BE2C (cell line): ENCODE measurements around the gene IKZF5.

ENCODE experiments used
- DNase-seq: peaks from one replicate; pipeline ENCODE4 v3.0.0-alpha.2; 2020
- H3K27me3 ChIP-seq: fragments of 250-450 bp; sonication (Bioruptor Pico); 2 replicates; pipeline ENCODE4 v1.5.1; 2020; ENCODE audit warnings: mild to moderate bottlenecking
- H3K36me3 ChIP-seq: fragments of 250-450 bp; sonication (Bioruptor Pico); 2 replicates; pipeline ENCODE4 v1.5.1; 2020; ENCODE audit warnings: mild to moderate bottlenecking
- H3K4me1 ChIP-seq: fragments of 250-450 bp; sonication (Bioruptor Pico); 2 replicates; pipeline ENCODE4 v1.5.1; 2020
- H3K4me3 ChIP-seq: 2 replicates; pipeline ENCODE4 v1.5.1; 2011; ENCODE audit warnings: low read depth, low read length
- H3K9me3 ChIP-seq: fragments of 250-450 bp; sonication (Bioruptor Pico); 2 replicates; pipeline ENCODE4 v1.5.1; 2020
- TF ChIP-seq, protein P1 (sequence below): IDR thresholded peaks from 2 replicates; pipeline ENCODE4 v1.5.1; 2012; ENCODE audit warnings: mild to moderate bottlenecking, low read depth, low read length

Gene IKZF5

DNA sequence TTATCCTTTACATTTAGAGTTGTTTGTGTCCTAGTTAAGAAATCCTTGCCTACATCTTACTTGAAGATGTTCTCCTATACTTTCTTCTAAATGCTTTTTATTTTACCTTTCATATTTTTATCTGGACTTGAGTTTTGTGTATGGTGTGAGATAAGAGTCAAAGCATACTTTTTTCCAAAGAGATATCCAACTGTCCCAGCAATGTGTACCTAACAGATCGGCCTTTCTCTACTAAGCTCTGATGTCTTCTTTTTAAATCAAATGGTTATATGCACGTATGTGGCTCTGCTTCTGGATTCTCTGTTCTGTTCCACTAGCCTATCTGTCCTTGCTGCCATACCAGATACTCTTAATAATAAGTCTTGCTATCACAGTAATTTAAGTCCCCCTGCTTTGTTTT lies 7.2 kb downstream of the IKZF5 start:
- peaks cover 4% of the 10 kb centered on the region for H3K36me3 ChIP-seq

DNA sequence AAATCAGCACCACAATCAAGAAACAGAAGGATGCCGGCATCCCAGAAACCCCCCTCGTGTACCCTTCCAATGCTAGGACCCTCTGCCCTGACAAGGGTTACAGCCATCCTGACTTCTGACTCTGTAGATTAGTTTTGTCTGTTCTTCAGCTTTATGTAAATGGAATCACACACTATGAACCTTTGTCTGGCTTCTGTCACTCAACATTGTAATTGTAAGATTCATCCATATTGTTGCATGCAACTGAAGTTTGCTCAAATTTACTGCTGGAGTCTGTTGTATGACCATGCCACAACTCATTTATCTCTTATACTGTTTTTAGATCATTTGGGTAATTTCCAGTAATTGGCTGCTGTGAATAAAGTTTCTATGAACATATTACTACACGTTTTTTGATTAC lies 8.4 kb downstream of the IKZF5 start:
- Histone ChIP-seq H3K36me3 (peaks cover 10% of the 10 kb centered on the region), H3K27me3 (no peaks in the 10 kb centered on the region), H3K4me3 (no peak overlapping the region), H3K4me1 (no peaks in the 10 kb centered on the region; the same call in 1 of the 2 replicates), H3K9me3 (no peaks in the 10 kb centered on the region)
- DNase-seq: no peak
- TF ChIP-seq, protein P1, sequence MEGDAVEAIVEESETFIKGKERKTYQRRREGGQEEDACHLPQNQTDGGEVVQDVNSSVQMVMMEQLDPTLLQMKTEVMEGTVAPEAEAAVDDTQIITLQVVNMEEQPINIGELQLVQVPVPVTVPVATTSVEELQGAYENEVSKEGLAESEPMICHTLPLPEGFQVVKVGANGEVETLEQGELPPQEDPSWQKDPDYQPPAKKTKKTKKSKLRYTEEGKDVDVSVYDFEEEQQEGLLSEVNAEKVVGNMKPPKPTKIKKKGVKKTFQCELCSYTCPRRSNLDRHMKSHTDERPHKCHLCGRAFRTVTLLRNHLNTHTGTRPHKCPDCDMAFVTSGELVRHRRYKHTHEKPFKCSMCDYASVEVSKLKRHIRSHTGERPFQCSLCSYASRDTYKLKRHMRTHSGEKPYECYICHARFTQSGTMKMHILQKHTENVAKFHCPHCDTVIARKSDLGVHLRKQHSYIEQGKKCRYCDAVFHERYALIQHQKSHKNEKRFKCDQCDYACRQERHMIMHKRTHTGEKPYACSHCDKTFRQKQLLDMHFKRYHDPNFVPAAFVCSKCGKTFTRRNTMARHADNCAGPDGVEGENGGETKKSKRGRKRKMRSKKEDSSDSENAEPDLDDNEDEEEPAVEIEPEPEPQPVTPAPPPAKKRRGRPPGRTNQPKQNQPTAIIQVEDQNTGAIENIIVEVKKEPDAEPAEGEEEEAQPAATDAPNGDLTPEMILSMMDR: no peak

More for the DNA sequence above, 7.2 kb downstream of the IKZF5 start:
- no peak for DNase-seq
- H3K9me3 ChIP-seq: no peaks in the 10 kb centered on the region
- H3K27me3 ChIP-seq: no peaks in the 10 kb centered on the region
- no peaks in the 10 kb centered on the region; the same call in 1 of the 2 replicates for H3K4me1 ChIP-seq
- TF ChIP-seq, protein P1: no peak
- H3K4me3 ChIP-seq: no peak overlapping the region

DNA sequence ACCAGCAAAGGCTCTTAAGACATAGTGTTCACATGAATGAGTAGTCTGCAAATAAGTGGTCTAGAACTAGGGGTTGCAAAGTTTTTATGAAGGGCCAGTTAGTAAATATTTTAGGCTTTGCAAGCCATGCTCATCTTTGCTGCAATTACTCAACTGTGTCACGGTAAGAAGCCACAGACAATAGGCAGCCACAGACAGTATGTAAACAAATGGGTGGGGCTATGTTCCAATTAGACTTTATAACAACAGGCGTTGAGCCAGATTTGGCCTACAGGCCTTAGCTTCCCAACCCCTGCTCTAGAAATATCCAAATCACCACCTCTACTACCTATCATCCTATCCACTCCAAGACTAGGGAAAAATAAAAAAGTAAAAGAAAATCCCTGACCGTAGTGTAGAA lies 9.2 kb downstream of the IKZF5 start:
- H3K36me3 ChIP-seq: peaks cover 13% of the 10 kb centered on the region
- H3K4me3 ChIP-seq: no peak overlapping the region
- no peaks in the 10 kb centered on the region; the same call in 1 of the 2 replicates for H3K4me1 ChIP-seq
- no peak for DNase-seq
- TF ChIP-seq, protein P1: no peak
- no peaks in the 10 kb centered on the region for H3K9me3 ChIP-seq
- no peaks in the 10 kb centered on the region for H3K27me3 ChIP-seq

DNA sequence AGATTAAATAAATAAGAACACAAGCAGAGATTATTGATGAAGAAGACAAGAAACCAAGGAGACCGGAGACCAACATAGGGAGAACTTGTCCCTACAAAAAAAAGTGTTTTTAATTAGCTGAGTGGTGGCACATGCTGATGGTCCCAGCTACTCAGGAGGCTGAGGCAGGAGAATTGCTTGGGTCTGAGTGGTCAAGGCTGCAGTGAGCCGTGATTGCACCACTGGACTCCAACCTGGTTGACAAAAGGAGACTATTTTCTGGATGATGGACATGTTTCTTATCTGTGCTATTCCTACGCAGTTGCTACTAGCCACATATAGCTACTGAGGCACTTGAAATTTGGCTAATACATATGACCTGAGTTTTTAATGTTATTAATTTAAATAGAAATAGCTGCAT lies 9.7 kb downstream of the IKZF5 start:
- H3K9me3 ChIP-seq: no peaks in the 10 kb centered on the region
- TF ChIP-seq, protein P1: no peak
- no peaks in the 10 kb centered on the region; the same call in 1 of the 2 replicates for H3K4me1 ChIP-seq
- no peak overlapping the region for H3K4me3 ChIP-seq
- H3K27me3 ChIP-seq: no peaks in the 10 kb centered on the region
- no peak for DNase-seq
- H3K36me3 ChIP-seq: peaks cover 17% of the 10 kb centered on the region

DNA sequence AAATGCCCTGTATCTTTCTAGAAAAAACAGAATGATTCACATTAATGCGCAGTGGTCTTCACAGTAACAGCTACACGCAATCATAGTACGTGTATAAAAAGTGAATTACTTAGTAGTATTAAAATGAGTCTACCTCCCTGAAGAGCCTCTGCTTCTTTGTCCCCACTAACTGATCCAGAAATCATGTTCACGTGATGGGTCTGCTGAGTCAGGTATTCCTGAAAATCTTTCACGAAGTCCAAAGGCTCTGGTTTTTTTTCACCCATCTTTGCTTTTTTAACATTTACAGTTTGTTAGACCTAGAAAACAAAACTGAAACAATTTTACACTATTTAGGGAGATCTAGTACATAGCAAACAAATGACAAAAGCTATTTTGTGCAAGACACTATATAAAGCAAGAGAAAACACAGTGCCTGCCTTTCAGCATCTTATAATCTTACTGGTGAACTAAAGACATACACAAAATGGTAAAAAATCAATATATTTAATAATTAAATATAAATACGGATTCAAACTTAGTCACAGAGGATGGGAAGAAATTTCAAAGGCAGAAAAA lies 10.2 kb downstream of the IKZF5 start:
- TF ChIP-seq, protein P1: no peak
- no peaks in the 10 kb centered on the region for H3K27me3 ChIP-seq
- H3K4me3 ChIP-seq: no peak overlapping the region
- H3K4me1 ChIP-seq: no peaks in the 10 kb centered on the region; the same call in 1 of the 2 replicates
- H3K9me3 ChIP-seq: no peaks in the 10 kb centered on the region
- H3K36me3 ChIP-seq: peaks cover 18% of the 10 kb centered on the region
- no peak for DNase-seq

DNA sequence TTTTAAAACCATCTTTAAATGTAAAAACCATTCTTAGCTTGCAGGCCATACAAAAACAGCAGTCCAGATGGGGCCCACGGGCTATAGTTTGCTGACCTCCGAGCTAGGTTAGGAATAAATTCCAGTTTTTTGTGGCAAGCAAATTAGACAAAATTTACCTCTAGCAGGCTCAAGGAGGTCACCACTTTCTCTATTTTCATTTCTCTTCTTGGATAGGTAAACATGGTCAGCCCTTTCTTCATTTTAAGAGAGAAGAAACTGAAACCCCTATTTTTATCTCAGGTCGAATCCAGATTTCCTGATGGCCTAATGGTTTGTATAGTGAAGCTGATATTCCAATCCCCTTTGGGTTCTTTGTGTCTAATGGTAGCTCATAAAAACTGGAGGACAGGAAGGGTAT lies 10.7 kb downstream of the IKZF5 start:
- H3K4me3 ChIP-seq: no peak overlapping the region
- TF ChIP-seq, protein P1: no peak
- H3K36me3 ChIP-seq: peaks cover 18% of the 10 kb centered on the region
- DNase-seq: no peak
- H3K27me3 ChIP-seq: no peaks in the 10 kb centered on the region
- no peaks in the 10 kb centered on the region; the same call in 1 of the 2 replicates for H3K4me1 ChIP-seq
- H3K9me3 ChIP-seq: no peaks in the 10 kb centered on the region
